HEK293 (cell line): ENCODE measurements around the gene MAN1B1.

ENCODE experiments used
- EGR2 ChIP-seq: fragments of 450-650 bp; formaldehyde crosslinking; IDR thresholded peaks from 2 replicates; pipeline ENCODE4 v1.5.1; 2016; ENCODE audit warnings: low read depth, missing biosample characterization, missing genetic modification characterization
- GLIS2 ChIP-seq: fragments of 450-650 bp; formaldehyde crosslinking; IDR thresholded peaks from 2 replicates; pipeline ENCODE4 v1.5.1; 2016; ENCODE audit warnings: missing biosample characterization, missing genetic modification characterization
- KLF9 ChIP-seq: fragments of 450-650 bp; formaldehyde crosslinking; IDR thresholded peaks from 2 replicates; pipeline ENCODE4 v1.5.1; 2016; ENCODE audit warnings: missing biosample characterization, missing genetic modification characterization, low read depth
- SP3 ChIP-seq: fragments of 450-650 bp; formaldehyde crosslinking; IDR thresholded peaks from 2 replicates; pipeline ENCODE4 v1.5.1; 2016; ENCODE audit warnings: missing biosample characterization, missing genetic modification characterization
- ZBTB20 ChIP-seq: fragments of 450-650 bp; formaldehyde crosslinking; IDR thresholded peaks from 2 replicates; pipeline ENCODE4 v1.5.1; 2016; ENCODE audit warnings: missing biosample characterization, missing genetic modification characterization
- ZBTB48 ChIP-seq: fragments of 450-650 bp; formaldehyde crosslinking; IDR thresholded peaks from 2 replicates; pipeline ENCODE4 v1.5.1; 2016; ENCODE audit warnings: missing biosample characterization, missing genetic modification characterization
- ZFP41 ChIP-seq: fragments of 450-650 bp; formaldehyde crosslinking; IDR thresholded peaks from 2 replicates; pipeline ENCODE4 v1.5.1; 2016; ENCODE audit warnings: missing biosample characterization, missing genetic modification characterization, borderline replicate concordance
- ZNF140 ChIP-seq: fragments of 450-650 bp; formaldehyde crosslinking; IDR thresholded peaks from 2 replicates; pipeline ENCODE4 v1.5.1; 2016; ENCODE audit warnings: missing biosample characterization, missing genetic modification characterization
- ZNF169 ChIP-seq: fragments of 450-650 bp; formaldehyde crosslinking; IDR thresholded peaks from 2 replicates; pipeline ENCODE4 v1.5.1; 2016; ENCODE audit warnings: missing biosample characterization, missing genetic modification characterization
- ZNF266 ChIP-seq: fragments of 450-650 bp; formaldehyde crosslinking; IDR thresholded peaks from 2 replicates; pipeline ENCODE4 v1.5.1; 2016; ENCODE audit warnings: missing biosample characterization, missing genetic modification characterization, low read depth
- ZNF274 ChIP-seq, 2 experiments: fragments of 200-500 bp in 1 of 2; fragments of 450-650 bp in 1 of 2; sonication (Bioruptor generic) in 1 of 2; formaldehyde crosslinking in 1 of 2; IDR thresholded peaks; 2 replicates each; pipeline versions ENCODE4 v1.5.1 to v1.6.1; 2014 to 2016; ENCODE audit warnings: borderline replicate concordance in 1 of 2, inconsistent platforms in 1 of 2, low read length in 1 of 2, missing biosample characterization in 1 of 2, missing genetic modification characterization in 1 of 2
- ZNF324 ChIP-seq: fragments of 450-650 bp; formaldehyde crosslinking; IDR thresholded peaks from 2 replicates; pipeline ENCODE4 v1.5.1; 2016; ENCODE audit warnings: missing biosample characterization, missing genetic modification characterization
- ZNF558 ChIP-seq: fragments of 450-650 bp; formaldehyde crosslinking; IDR thresholded peaks from 2 replicates; pipeline ENCODE4 v1.5.1; 2016; ENCODE audit warnings: missing biosample characterization, missing genetic modification characterization
- ZNF623 ChIP-seq: fragments of 450-650 bp; formaldehyde crosslinking; IDR thresholded peaks from 2 replicates; pipeline ENCODE4 v1.5.1; 2016; ENCODE audit warnings: missing biosample characterization, missing genetic modification characterization
- ZNF654 ChIP-seq: fragments of 450-650 bp; formaldehyde crosslinking; IDR thresholded peaks from 2 replicates; pipeline ENCODE4 v1.5.1; 2016; ENCODE audit warnings: low read depth, missing biosample characterization, missing genetic modification characterization
- ZNF701 ChIP-seq: fragments of 450-650 bp; formaldehyde crosslinking; IDR thresholded peaks from 2 replicates; pipeline ENCODE4 v1.5.1; 2016; ENCODE audit warnings: missing biosample characterization, missing genetic modification characterization
- ZNF785 ChIP-seq: fragments of 450-650 bp; formaldehyde crosslinking; IDR thresholded peaks from 2 replicates; pipeline ENCODE4 v1.5.1; 2016; ENCODE audit warnings: missing biosample characterization, missing genetic modification characterization
- ZNF843 ChIP-seq: fragments of 450-650 bp; formaldehyde crosslinking; IDR thresholded peaks from 2 replicates; pipeline ENCODE4 v1.5.1; 2016; ENCODE audit warnings: missing biosample characterization, missing genetic modification characterization
- TF ChIP-seq, protein P1 (sequence below): fragments of 450-650 bp; formaldehyde crosslinking; IDR thresholded peaks from 2 replicates; pipeline ENCODE4 v1.5.1; 2016; ENCODE audit warnings: missing biosample characterization, missing genetic modification characterization, low read depth
- TF ChIP-seq, protein P2 (sequence below): fragments of 450-650 bp; formaldehyde crosslinking; conservative IDR thresholded peaks from 2 replicates; pipeline ENCODE4 v1.5.1; 2016; ENCODE audit warnings: low read depth, missing biosample characterization, missing genetic modification characterization
- TF ChIP-seq, protein P3 (sequence below): fragments of 450-650 bp; formaldehyde crosslinking; IDR thresholded peaks from 2 replicates; pipeline ENCODE4 v1.5.1; 2016; ENCODE audit warnings: missing biosample characterization, missing genetic modification characterization
- TF ChIP-seq, protein P4 (sequence below): fragments of 450-650 bp; formaldehyde crosslinking; IDR thresholded peaks from 2 replicates; pipeline ENCODE4 v1.5.1; 2016; ENCODE audit warnings: missing biosample characterization, missing genetic modification characterization
- TF ChIP-seq, protein P5 (sequence below): fragments of 450-650 bp; formaldehyde crosslinking; IDR thresholded peaks from 2 replicates; pipeline ENCODE4 v1.5.1; 2017; ENCODE audit warnings: missing biosample characterization, missing genetic modification characterization
- TF ChIP-seq, protein P6 (sequence below): fragments of 450-650 bp; formaldehyde crosslinking; IDR thresholded peaks from 2 replicates; pipeline ENCODE4 v1.5.1; 2016; ENCODE audit warnings: missing biosample characterization, missing genetic modification characterization

MAN1B1 gene

DNA sequence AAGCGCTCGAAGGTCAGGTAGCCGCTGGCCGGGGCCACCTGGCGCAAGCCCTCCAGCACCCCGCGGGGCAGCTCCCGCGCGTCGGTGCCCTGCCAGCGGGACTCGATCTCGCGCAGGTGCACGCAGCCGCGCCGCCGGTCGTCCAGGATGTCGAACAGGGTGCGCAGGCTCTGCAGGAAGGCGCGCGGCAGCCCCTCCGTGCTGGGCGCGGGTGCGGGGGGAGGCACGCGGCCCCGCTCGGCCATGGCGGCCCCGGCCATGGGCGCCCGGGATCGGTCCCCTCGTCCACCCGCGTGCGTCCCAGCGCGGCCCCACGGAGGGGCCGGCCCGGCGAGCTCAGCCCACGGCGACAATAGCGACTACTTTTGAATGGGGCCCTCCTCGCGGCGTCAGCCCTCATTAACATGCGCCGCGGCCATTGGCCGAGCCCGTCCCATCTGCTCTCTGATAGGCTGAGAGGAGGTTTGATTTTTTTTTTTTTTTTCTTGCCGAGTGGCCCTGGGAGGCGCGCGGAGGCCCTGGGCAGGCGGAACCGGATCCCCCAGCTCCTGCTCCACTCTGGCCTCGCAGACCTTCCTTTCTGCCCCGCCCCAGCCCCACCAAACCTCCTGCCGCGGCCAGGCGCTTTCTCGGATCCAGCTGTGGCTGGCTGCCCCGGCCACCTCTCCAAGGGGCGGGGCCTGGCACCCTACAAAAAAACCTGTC is 16.4 kb upstream of the MAN1B1 start, which contains the start of gene SAPCD2 (continued):
- TF ChIP-seq, protein P1, sequence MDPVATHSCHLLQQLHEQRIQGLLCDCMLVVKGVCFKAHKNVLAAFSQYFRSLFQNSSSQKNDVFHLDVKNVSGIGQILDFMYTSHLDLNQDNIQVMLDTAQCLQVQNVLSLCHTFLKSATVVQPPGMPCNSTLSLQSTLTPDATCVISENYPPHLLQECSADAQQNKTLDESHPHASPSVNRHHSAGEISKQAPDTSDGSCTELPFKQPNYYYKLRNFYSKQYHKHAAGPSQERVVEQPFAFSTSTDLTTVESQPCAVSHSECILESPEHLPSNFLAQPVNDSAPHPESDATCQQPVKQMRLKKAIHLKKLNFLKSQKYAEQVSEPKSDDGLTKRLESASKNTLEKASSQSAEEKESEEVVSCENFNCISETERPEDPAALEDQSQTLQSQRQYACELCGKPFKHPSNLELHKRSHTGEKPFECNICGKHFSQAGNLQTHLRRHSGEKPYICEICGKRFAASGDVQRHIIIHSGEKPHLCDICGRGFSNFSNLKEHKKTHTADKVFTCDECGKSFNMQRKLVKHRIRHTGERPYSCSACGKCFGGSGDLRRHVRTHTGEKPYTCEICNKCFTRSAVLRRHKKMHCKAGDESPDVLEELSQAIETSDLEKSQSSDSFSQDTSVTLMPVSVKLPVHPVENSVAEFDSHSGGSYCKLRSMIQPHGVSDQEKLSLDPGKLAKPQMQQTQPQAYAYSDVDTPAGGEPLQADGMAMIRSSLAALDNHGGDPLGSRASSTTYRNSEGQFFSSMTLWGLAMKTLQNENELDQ (tag by site-specific recombination) = no peak
- TF ChIP-seq, protein P2, sequence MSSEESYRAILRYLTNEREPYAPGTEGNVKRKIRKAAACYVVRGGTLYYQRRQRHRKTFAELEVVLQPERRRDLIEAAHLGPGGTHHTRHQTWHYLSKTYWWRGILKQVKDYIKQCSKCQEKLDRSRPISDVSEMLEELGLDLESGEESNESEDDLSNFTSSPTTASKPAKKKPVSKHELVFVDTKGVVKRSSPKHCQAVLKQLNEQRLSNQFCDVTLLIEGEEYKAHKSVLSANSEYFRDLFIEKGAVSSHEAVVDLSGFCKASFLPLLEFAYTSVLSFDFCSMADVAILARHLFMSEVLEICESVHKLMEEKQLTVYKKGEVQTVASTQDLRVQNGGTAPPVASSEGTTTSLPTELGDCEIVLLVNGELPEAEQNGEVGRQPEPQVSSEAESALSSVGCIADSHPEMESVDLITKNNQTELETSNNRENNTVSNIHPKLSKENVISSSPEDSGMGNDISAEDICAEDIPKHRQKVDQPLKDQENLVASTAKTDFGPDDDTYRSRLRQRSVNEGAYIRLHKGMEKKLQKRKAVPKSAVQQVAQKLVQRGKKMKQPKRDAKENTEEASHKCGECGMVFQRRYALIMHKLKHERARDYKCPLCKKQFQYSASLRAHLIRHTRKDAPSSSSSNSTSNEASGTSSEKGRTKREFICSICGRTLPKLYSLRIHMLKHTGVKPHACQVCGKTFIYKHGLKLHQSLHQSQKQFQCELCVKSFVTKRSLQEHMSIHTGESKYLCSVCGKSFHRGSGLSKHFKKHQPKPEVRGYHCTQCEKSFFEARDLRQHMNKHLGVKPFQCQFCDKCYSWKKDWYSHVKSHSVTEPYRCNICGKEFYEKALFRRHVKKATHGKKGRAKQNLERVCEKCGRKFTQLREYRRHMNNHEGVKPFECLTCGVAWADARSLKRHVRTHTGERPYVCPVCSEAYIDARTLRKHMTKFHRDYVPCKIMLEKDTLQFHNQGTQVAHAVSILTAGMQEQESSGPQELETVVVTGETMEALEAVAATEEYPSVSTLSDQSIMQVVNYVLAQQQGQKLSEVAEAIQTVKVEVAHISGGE = peak; percentile 75
- no peak for TF ChIP-seq ZNF274 (IDR thresholded peaks at IDR 0.05; ENCODE audit: low read length)
- TF ChIP-seq ZNF274 (tag by site-specific recombination; IDR thresholded peaks at IDR 0.05; ENCODE audit: borderline replicate concordance) = no peak
- TF ChIP-seq, protein P3, sequence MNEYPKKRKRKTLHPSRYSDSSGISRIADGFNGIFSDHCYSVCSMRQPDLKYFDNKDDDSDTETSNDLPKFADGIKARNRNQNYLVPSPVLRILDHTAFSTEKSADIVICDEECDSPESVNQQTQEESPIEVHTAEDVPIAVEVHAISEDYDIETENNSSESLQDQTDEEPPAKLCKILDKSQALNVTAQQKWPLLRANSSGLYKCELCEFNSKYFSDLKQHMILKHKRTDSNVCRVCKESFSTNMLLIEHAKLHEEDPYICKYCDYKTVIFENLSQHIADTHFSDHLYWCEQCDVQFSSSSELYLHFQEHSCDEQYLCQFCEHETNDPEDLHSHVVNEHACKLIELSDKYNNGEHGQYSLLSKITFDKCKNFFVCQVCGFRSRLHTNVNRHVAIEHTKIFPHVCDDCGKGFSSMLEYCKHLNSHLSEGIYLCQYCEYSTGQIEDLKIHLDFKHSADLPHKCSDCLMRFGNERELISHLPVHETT = no peak
- no peak for TF ChIP-seq ZNF701 (tag by site-specific recombination)
- TF ChIP-seq ZNF843 (tag by site-specific recombination) = 0 out of 2 replicates have a peak, but pooled peaks have one; percentile 26
- TF ChIP-seq ZFP41 = no peak
- TF ChIP-seq KLF9 (tag by site-specific recombination) = peak; percentile 49; the same call in 1 of the 2 replicates
- TF ChIP-seq ZNF785 (tag by site-specific recombination) = no peak
- TF ChIP-seq, protein P4, sequence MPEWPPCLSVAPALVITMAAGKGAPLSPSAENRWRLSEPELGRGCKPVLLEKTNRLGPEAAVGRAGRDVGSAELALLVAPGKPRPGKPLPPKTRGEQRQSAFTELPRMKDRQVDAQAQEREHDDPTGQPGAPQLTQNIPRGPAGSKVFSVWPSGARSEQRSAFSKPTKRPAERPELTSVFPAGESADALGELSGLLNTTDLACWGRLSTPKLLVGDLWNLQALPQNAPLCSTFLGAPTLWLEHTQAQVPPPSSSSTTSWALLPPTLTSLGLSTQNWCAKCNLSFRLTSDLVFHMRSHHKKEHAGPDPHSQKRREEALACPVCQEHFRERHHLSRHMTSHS (tag by site-specific recombination) = no peak
- TF ChIP-seq ZNF266 = no peak
- no peak for TF ChIP-seq ZNF654
- TF ChIP-seq GLIS2 (tag by site-specific recombination) = peak; percentile 98
- TF ChIP-seq ZBTB48 (tag by site-specific recombination) = no peak; the same call in 1 of the 2 replicates
- TF ChIP-seq ZNF140 (tag by site-specific recombination) = no peak
- TF ChIP-seq ZBTB20 (tag by site-specific recombination) = peak; percentile 77; the same call in 1 of the 2 replicates
- TF ChIP-seq, protein P5, sequence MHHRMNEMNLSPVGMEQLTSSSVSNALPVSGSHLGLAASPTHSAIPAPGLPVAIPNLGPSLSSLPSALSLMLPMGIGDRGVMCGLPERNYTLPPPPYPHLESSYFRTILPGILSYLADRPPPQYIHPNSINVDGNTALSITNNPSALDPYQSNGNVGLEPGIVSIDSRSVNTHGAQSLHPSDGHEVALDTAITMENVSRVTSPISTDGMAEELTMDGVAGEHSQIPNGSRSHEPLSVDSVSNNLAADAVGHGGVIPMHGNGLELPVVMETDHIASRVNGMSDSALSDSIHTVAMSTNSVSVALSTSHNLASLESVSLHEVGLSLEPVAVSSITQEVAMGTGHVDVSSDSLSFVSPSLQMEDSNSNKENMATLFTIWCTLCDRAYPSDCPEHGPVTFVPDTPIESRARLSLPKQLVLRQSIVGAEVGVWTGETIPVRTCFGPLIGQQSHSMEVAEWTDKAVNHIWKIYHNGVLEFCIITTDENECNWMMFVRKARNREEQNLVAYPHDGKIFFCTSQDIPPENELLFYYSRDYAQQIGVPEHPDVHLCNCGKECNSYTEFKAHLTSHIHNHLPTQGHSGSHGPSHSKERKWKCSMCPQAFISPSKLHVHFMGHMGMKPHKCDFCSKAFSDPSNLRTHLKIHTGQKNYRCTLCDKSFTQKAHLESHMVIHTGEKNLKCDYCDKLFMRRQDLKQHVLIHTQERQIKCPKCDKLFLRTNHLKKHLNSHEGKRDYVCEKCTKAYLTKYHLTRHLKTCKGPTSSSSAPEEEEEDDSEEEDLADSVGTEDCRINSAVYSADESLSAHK (tag by site-specific recombination) = no peak
- TF ChIP-seq ZNF558 (tag by site-specific recombination) = no peak
- TF ChIP-seq, protein P6, sequence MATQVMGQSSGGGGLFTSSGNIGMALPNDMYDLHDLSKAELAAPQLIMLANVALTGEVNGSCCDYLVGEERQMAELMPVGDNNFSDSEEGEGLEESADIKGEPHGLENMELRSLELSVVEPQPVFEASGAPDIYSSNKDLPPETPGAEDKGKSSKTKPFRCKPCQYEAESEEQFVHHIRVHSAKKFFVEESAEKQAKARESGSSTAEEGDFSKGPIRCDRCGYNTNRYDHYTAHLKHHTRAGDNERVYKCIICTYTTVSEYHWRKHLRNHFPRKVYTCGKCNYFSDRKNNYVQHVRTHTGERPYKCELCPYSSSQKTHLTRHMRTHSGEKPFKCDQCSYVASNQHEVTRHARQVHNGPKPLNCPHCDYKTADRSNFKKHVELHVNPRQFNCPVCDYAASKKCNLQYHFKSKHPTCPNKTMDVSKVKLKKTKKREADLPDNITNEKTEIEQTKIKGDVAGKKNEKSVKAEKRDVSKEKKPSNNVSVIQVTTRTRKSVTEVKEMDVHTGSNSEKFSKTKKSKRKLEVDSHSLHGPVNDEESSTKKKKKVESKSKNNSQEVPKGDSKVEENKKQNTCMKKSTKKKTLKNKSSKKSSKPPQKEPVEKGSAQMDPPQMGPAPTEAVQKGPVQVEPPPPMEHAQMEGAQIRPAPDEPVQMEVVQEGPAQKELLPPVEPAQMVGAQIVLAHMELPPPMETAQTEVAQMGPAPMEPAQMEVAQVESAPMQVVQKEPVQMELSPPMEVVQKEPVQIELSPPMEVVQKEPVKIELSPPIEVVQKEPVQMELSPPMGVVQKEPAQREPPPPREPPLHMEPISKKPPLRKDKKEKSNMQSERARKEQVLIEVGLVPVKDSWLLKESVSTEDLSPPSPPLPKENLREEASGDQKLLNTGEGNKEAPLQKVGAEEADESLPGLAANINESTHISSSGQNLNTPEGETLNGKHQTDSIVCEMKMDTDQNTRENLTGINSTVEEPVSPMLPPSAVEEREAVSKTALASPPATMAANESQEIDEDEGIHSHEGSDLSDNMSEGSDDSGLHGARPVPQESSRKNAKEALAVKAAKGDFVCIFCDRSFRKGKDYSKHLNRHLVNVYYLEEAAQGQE (tag by site-specific recombination) = no peak
- TF ChIP-seq ZNF169 = no peak
- no peak for TF ChIP-seq ZNF623 (tag by site-specific recombination)
- no peak for TF ChIP-seq EGR2
- TF ChIP-seq SP3 (tag by site-specific recombination) = no peak; the same call in none of the 2 replicates
- no peak for TF ChIP-seq ZNF324 (tag by site-specific recombination)
